ENCODE data around the gene SLC52A1.

Gene SLC52A1

DNA sequence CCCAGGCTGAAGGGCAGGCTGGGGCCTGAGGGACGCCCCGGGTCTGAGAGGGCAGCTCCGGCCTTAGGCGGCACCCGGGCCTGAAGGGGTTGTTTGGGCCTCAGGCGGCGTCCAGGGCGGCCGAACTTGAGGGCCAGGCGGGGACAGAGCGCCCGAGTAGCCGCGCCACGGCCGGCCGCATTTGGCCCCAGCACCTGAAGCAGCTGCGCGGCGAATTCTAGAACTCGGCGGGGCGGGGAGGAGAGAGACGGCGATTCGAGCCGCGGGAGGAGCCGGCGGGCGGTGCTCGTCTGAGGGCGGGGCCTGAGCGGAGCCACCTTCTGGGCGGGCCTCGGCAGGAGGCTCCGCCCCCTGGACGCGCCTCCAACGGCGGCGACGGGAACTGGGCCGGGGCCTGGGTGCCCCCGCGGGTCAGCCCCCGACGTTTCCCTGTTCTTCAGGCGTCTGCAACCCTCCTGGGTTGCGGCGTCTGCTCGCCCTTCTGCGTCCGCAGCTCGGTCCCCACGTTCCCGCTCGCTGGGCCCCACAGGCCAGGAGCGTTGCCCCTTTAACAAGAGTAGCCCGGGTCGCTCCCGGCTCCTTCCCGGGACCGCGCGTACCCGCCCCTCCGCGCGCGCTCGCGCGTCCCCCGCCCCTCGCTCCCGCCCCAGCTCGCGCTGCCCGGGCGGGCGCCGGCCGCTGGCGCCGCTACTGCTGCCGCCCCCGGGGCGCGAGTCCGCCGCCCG is 37.8 kb downstream of the SLC52A1 start, which contains the start of the genes INCA1 and KIF1C:
Gene INCA1, minus strand, starts transcription at position 221 of the 725 bp plus-strand sequence. CDS start 3,085 bp downstream, outside the sequence.
Gene KIF1C, plus strand, starts transcription at position 649 of the 725 bp plus-strand sequence. CDS start 2,297 bp downstream, outside the sequence.
- TF ChIP-seq Cebpa-rat (IDR thresholded peaks at IDR 0.05) = no peak
- Histone ChIP-seq H3K4me1 (peaks cover 31% of the 10 kb centered on the region), H3K27me3 (no peaks in the 10 kb centered on the region), H3K9ac (peak within 1 kb of the TSS; percentile 88), H3K36me3 (peaks cover 19% of the 10 kb centered on the region), H3K4me2 (peak within 1 kb of the TSS; percentile 99), H3K4me3 (peak within 1 kb of the TSS; percentile 92), H3K9me3 (no peaks in the 10 kb centered on the region), H4K20me1 (peaks cover 19% of the 10 kb centered on the region), H3K27ac (peak within 1 kb of the TSS; percentile 89)

DNA sequence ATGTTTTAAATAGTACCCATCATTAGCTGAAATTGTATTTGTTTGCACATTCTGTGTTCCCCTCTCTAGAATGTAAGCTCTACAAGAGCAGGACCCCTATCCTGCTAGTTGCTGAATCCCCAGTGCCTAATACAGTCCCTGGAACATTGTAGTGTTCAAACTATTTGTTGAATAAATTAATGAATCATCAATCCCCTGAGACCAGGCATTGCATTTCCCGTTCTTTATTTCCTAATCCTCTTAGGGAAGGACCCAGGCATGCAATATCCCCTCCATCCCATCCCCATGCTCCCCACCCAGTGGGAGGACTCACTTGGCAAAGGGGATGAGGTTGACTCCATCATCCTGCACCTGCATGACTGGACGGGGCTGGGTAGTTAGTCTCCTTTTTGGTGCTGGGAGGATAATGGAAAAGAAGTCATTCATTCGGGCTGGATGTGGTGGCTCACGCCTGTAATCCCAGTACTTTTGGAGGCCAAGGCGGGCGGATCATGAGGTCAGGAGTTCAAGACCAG is 41.1 kb downstream of the SLC52A1 start:
- Histone ChIP-seq H3K9me3 (no peaks in the 10 kb centered on the region), H3K4me2 (no peak overlapping the region), H3K9ac (no peak overlapping the region), H4K20me1 (peaks cover 6% of the 10 kb centered on the region; the same call in 1 of the 2 replicates), H3K27me3 (no peaks in the 10 kb centered on the region), H3K36me3 (no peaks in the 10 kb centered on the region), H3K4me1 (peaks cover 27% of the 10 kb centered on the region), H3K27ac (no peak overlapping the region), H3K4me3 (no peak overlapping the region)
- no peak for TF ChIP-seq Cebpa-rat (IDR thresholded peaks at IDR 0.05)

DNA sequence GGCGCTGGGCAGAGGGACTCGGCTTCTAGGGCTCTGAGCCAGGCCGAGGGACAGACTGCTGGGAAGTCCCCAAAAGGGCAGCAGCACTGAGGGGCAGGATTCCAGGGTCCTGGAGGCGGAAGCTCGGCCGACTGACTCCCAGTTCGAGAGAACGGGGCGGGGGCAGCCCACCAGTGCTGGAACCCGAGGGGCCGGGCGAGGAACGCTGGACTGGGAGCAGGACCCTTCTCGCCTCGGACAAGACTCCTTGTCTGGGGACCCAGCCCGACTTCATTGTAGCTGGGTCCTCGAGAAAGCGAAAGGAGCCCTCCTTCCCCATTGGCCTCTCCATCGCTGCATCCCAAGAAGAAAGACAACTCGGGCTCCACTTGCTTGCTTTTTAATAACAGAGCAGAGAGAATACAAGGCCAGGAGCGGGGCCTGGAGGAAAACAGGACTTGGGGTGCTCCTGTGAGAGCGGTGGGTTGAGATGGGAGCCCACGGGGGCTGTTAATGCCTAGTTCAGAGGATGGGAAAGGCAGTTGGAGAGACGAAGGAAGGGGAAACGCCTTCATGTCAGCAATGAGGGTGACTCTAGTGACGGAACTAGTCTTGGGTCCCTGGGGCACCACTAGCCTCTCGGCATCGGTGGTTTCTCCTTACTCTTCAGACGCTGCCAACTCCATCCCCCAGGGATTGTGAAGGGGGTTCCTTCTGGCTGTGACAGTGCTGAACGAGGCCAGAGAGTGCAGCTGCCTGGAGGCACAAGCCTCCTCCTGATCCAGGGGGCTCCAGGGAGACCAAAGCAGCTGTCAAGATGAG is 47.3 kb downstream of the SLC52A1 start:
- no peak for TF ChIP-seq Cebpa-rat (IDR thresholded peaks at IDR 0.05)
- H3K9ac ChIP-seq = peak overlapping the region; percentile 89
- peaks cover 50% of the 10 kb centered on the region for H3K4me1 ChIP-seq
- peaks cover under 1% of the 10 kb centered on the region; the same call in 1 of the 2 replicates for H3K36me3 ChIP-seq
- 0 out of 2 replicates have a peak, but pooled peaks cover 6% of the 10 kb centered on the region for H4K20me1 ChIP-seq
- H3K4me3 ChIP-seq = peak overlapping the region; percentile 89
- no peaks in the 10 kb centered on the region for H3K27me3 ChIP-seq
- peak overlapping the region; percentile 98 for H3K4me2 ChIP-seq
- no peaks in the 10 kb centered on the region for H3K9me3 ChIP-seq
- peak overlapping the region; percentile 94 for H3K27ac ChIP-seq

GRCh38 chr17:4986951-4987766 is 48.1 kb downstream of the SLC52A1 start, which contains the start of gene CAMTA2:
TSS of gene CAMTA2 (minus strand) at chr17:4987675. CDS start at chr17:4986222, 1,453 bp downstream.
- Histone ChIP-seq H3K9ac (peak within 1 kb of the TSS; percentile 89), H3K27ac (peak within 1 kb of the TSS; percentile 94), H3K4me3 (peak within 1 kb of the TSS; percentile 89), H3K36me3 (peaks cover 8% of the 10 kb centered on the region), H4K20me1 (0 out of 2 replicates have a peak, but pooled peaks cover 6% of the 10 kb centered on the region), H3K9me3 (no peaks in the 10 kb centered on the region), H3K27me3 (no peaks in the 10 kb centered on the region), H3K4me1 (peaks cover 50% of the 10 kb centered on the region), H3K4me2 (peak within 1 kb of the TSS; percentile 98)
- TF ChIP-seq Cebpa-rat (IDR thresholded peaks at IDR 0.05) = no peak

DNA sequence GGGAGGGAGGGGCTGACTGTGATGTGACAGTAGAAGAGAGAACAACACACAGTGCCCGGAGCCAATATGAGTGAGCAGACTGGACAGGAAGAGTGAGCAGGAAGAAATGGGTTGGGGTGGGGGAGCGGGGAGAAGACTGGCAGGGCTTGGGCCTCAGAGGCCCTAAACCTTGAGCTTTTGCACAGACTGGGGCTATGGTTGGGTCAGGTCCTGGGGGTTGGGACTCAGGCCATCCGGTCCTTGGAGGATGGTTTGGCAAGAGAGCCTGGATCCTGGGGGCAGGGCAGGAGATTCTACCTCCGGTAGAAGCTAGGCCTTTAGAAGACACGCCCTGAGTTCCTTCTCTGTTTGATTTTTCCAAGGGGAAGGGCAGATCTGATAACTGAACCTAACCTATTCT is 48.8 kb downstream of the SLC52A1 start:
- H4K20me1 ChIP-seq = 0 out of 2 replicates have a peak, but pooled peaks cover 6% of the 10 kb centered on the region
- no peaks in the 10 kb centered on the region for H3K9me3 ChIP-seq
- H3K4me2 ChIP-seq = peak overlapping the region; percentile 98
- H3K4me1 ChIP-seq = peaks cover 52% of the 10 kb centered on the region
- TF ChIP-seq Cebpa-rat (IDR thresholded peaks at IDR 0.05) = no peak
- H3K27me3 ChIP-seq = no peaks in the 10 kb centered on the region
- peaks cover 14% of the 10 kb centered on the region for H3K36me3 ChIP-seq
- H3K9ac ChIP-seq = peak overlapping the region; percentile 89
- H3K27ac ChIP-seq = peak overlapping the region; percentile 94
- H3K4me3 ChIP-seq = peak overlapping the region; percentile 89
